B cell (primary cell): ENCODE data around the gene ARHGEF17.

Experiments
- CTCF ChIP-seq: fragments of 200-600 bp; IDR thresholded peaks from one replicate; pipeline ENCODE4 v1.8.0; 2022; ENCODE audit warnings: antibody characterized with exemption, mild to moderate bottlenecking
- EZH2 ChIP-seq: IDR thresholded peaks from 2 replicates; pipeline ENCODE4 v1.6.1; 2012; ENCODE audit warnings: borderline replicate concordance, low read depth, mild to moderate bottlenecking, moderate library complexity, low read length; ENCODE audit not compliant: insufficient read depth, poor library complexity, severe bottlenecking

DNA sequence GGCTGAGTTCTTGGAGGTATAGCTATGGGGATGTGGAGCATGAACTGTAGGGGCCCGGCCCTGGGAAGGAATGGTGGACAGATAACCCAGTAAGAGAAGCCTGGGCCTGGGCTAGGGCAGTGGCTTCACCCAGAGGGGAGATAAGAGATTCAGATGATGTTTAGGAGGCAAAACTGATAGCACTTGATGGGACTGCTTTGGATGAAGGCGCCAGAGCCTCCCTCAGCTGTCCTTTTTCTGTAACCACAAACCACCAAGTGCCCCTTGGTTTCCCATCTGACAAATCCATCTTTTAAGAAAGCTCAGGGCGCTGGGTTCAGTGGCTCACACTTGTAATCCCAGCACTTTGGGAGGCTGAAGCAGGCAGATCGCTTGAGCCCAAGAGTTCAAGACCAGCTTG lies 91.6 kb downstream of the ARHGEF17 start:
- TF ChIP-seq CTCF (no peak), EZH2 (no peak)
